Ovary (tissue), 9 donors: ENCODE results near the gene GPS1. TPM values are rescaled to one million over a fixed set of nuclear protein-coding genes. Genes with fewer than 3 reads are reported as not detected.

Source experiments
- DNase-seq, 5 donors: peaks; one replicate each; pipeline ENCODE4 v3.0.0-alpha.2; 2019 to 2020
- H3K27ac ChIP-seq, 2 donors: fragments of 200-600 bp; one replicate each; pipeline versions ENCODE4 v1.5.1 to v1.8.0; 2019 to 2022
- H3K27me3 ChIP-seq: fragments of 200-600 bp; one replicate; pipeline ENCODE4 v1.8.0; 2022
- H3K36me3 ChIP-seq: fragments of 200-600 bp; sonication (generic); one replicate; pipeline ENCODE4 v1.5.1; 2019
- H3K4me1 ChIP-seq: one replicate; pipeline ENCODE4 v1.8.1; 2013; ENCODE audit warnings: mild to moderate bottlenecking, moderate library complexity; ENCODE audit not compliant: insufficient read depth
- H3K4me3 ChIP-seq: fragments of 200-600 bp; sonication (generic); one replicate; pipeline ENCODE4 v1.5.1; 2017
- H3K9me3 ChIP-seq, 2 donors: fragments of 200-600 bp in 1 of 2; sonication (generic) in 1 of 2; one replicate each; pipeline versions ENCODE4 v1.5.1 to v1.8.1; 2013 to 2019; ENCODE audit warnings: mild to moderate bottlenecking in 1 of 2, moderate library complexity in 1 of 2
- CTCF ChIP-seq, 3 donors: fragments of 450-650 bp in 2 of 3; fragments of 200-600 bp in 1 of 3; IDR thresholded peaks; one replicate each; pipeline versions ENCODE4 v1.5.1 to v1.8.0; 2016 to 2022; ENCODE audit warnings: antibody characterized with exemption in 3 of 3, mild to moderate bottlenecking in 1 of 3
- EP300 ChIP-seq: sonication (generic); formaldehyde crosslinking; IDR thresholded peaks from one replicate; pipeline ENCODE4 v1.6.1; 2017; ENCODE audit warnings: antibody characterized with exemption
- POLR2A ChIP-seq: fragments of 450-650 bp; IDR thresholded peaks from one replicate; pipeline ENCODE4 v1.6.1; 2017; ENCODE audit warnings: antibody characterized with exemption, mild to moderate bottlenecking, moderate library complexity
- WGBS, 3 donors: extraction: QIAGEN DNeasy Blood & Tissue Kit in 1 of 3; methylation state at CpG; one replicate each; pipeline versions ENCODE4 v1.1.5 to v1.1.7; 2013 to 2017; 5-methylcytosine and 5-hydroxymethylcytosine counted together
- intact Hi-C, 4 donors: fragments of 100-400 bp; cut with DNase I; formaldehyde crosslinking; loops; one replicate each; pipeline versions ENCODE4 v1.11.0 to v1.15.1; 2022 to 2023
- polyA plus RNA-seq, 2 donors: library from polyadenylated mRNA; stranded (reverse); fragments of 200-250 nt in 1 of 2; fragments of 350-450 nt in 1 of 2; fragmentation: Illumina TruSeq in 1 of 2; extraction: RNeasy Lipid Tissue Mini Kit (QIAGEN cat#74804) in 1 of 2; gene quantifications; one replicate each; pipeline ENCODE4 v1.2.3, GENCODE V29; 2013 to 2014
- total RNA-seq, 7 donors: library from RNA; depleted of rRNA in 2 of 7; stranded (reverse); fragments of >200 nt in 2 of 7; fragmentation: NEBNext Ultra II Directional in 3 of 7; extraction: Animal tissue kit (Norgen Biotek cat#: 25700) in 3 of 7; gene quantifications; one replicate each; pipeline versions ENCODE4 v1.1.0 to v1.2.4, GENCODE V29; 2016 to 2023
- donor health status: DM: no; HTN: no; CAD: no; lungs with moderate emphysema.
- donor health status: DM: no; HTN: no; CAD: no.
- donor health status: Bipolar disorder and iron deficiency.
- donor health status: DM: yes; HTN: yes; CAD: no.
- donor health status: DM: no; HTN: no; CAD: no.
- donor health status: DM: yes; HTN: yes; CAD: no.

Gene GPS1
- total and polyA plus RNA-seq, 9 donors: 12.4 to 96.2 (median 77.8) TPM

GRCh38 chr17:82016061-82016874 lies 35.4 kb upstream of the GPS1 start:
- 86 to 88% (median 87%) methylated on average over 17 to 28 of the region's 28 CpGs for WGBS, 3 donors
- Histone ChIP-seq H3K36me3 (no peaks in the 10 kb centered on the region), H3K9me3 (no peaks in the 10 kb centered on the region), H3K4me1 (peaks cover under 1% of the 10 kb centered on the region), H3K27me3 (no peaks in the 10 kb centered on the region), H3K4me3 (no peak overlapping the region), H3K27ac (no peak overlapping the region)
- intact Hi-C loops: loop anchor here in 2 of 4 donors (5.0 kb wide), 1 partner anchor 54 kb away; the partner anchor contains the start of gene NOTUM (in 2 of the 2)
- no peak for TF ChIP-seq EP300
- TF ChIP-seq POLR2A: no peak
- no peak for TF ChIP-seq CTCF (IDR thresholded peaks at IDR 0.05)
- no peak for DNase-seq

GRCh38 chr17:82016875-82017459 lies 34.7 kb upstream of the GPS1 start:
- H3K27me3 ChIP-seq: no peaks in the 10 kb centered on the region
- intact Hi-C loops: loop anchor here in 2 of 4 donors (5.0 kb wide), 1 partner anchor 55 kb away; the partner anchor contains the start of gene NOTUM (in 2 of the 2)
- H3K4me1 ChIP-seq: peaks cover 3% of the 10 kb centered on the region
- no peak overlapping the region for H3K4me3 ChIP-seq
- H3K27ac ChIP-seq: no peak overlapping the region
- no peaks in the 10 kb centered on the region for H3K36me3 ChIP-seq
- 83 to 89% (median 84%) methylated on average over 23 to 24 of the region's 24 CpGs for WGBS, 3 donors
- DNase-seq: no peak
- TF ChIP-seq POLR2A (no peak), CTCF (IDR thresholded peaks at IDR 0.05) (no peak), EP300 (no peak)
- no peaks in the 10 kb centered on the region for H3K9me3 ChIP-seq

GRCh38 chr17:82017612-82018151 lies 34.0 kb upstream of the GPS1 start:
- intact Hi-C loops: loop anchor here in 2 of 4 donors (5.0 kb wide), 1 partner anchor 55 kb away; the partner anchor contains the start of gene NOTUM (in 2 of the 2)
- WGBS, 3 donors: 78 to 89% (median 82%) methylated on average over 12 to 13 of the region's 13 CpGs

More at GRCh38 chr17:82017612-82018151, 34.0 kb upstream of the GPS1 start:
- H3K27ac ChIP-seq: no peak overlapping the region
- TF ChIP-seq EP300: no peak
- no peak for TF ChIP-seq POLR2A
- TF ChIP-seq CTCF (IDR thresholded peaks at IDR 0.05): no peak
- no peaks in the 10 kb centered on the region for H3K27me3 ChIP-seq
- H3K36me3 ChIP-seq: no peaks in the 10 kb centered on the region
- H3K4me1 ChIP-seq: peaks cover 3% of the 10 kb centered on the region
- DNase-seq: no peak
- no peaks in the 10 kb centered on the region for H3K9me3 ChIP-seq
- H3K4me3 ChIP-seq: no peak overlapping the region
